Gastrocnemius medialis (tissue), 4 donors: ENCODE data around the gene LNX2. TPM values are rescaled to one million over a fixed set of nuclear protein-coding genes. Genes with fewer than 3 reads are reported as not detected.

Source experiments
- ATAC-seq, 2 donors: fragments of 150-250 bp; one replicate each; pipeline ENCODE4 v1.9.1; 2016
- DNase-seq, 2 donors: peaks; one replicate each; pipeline ENCODE4 v3.0.0-alpha.2; 2019
- H3K27ac ChIP-seq, 4 donors: fragments of 200-600 bp; sonication (generic); 1 replicate in 1 of 4; 2 replicates in 3 of 4; pipeline ENCODE4 v1.5.1; 2016 to 2018; ENCODE audit warnings: mild to moderate bottlenecking in 2 of 4, moderate library complexity in 1 of 4
- H3K27me3 ChIP-seq, 3 donors: fragments of 200-600 bp; sonication (generic) in 2 of 3; 1 replicate in 1 of 3; 2 replicates in 2 of 3; pipeline versions ENCODE4 v1.5.1 to v1.6.0; 2016 to 2019; ENCODE audit warnings: mild to moderate bottlenecking in 1 of 3, moderate library complexity in 1 of 3
- H3K36me3 ChIP-seq, 2 donors: fragments of 200-600 bp; sonication (generic) in 1 of 2; one replicate each; pipeline ENCODE4 v1.5.1; 2017 to 2018
- H3K4me1 ChIP-seq, 2 donors: fragments of 200-600 bp; sonication (generic) in 1 of 2; one replicate each; pipeline ENCODE4 v1.5.1; 2016 to 2017; ENCODE audit warnings: mild to moderate bottlenecking in 2 of 2
- H3K4me3 ChIP-seq, 4 donors: fragments of 200-600 bp; sonication (generic) in 3 of 4; 1 replicate in 1 of 4; 2 replicates in 3 of 4; pipeline ENCODE4 v1.5.1; 2016 to 2019; ENCODE audit warnings: mild to moderate bottlenecking in 2 of 4
- H3K9me3 ChIP-seq, 3 donors: fragments of 200-600 bp; sonication (generic) in 2 of 3; 1 replicate in 1 of 3; 2 replicates in 2 of 3; pipeline ENCODE4 v1.5.1; 2016 to 2019
- CTCF ChIP-seq, 5 experiments: fragments of 450-650 bp in 3 of 5; fragments of 200-600 bp in 2 of 5; sonication (generic) in 2 of 5; IDR thresholded peaks in 4 of 5; conservative IDR thresholded peaks in 1 of 5; 1 replicate in 4 of 5; 2 replicates in 1 of 5; pipeline ENCODE4 v1.5.1; 2016 to 2019; ENCODE audit warnings: antibody characterized with exemption in 5 of 5, mild to moderate bottlenecking in 3 of 5, moderate library complexity in 3 of 5
- POLR2A ChIP-seq, 2 donors: fragments of 450-650 bp; IDR thresholded peaks; one replicate each; pipeline ENCODE4 v1.6.1; 2017; ENCODE audit warnings: antibody characterized with exemption in 2 of 2, mild to moderate bottlenecking in 2 of 2, moderate library complexity in 2 of 2
- in situ Hi-C, 4 donors: fragments of 200-750 bp; cut with MboI; loops; one replicate each; pipeline versions ENCODE4 v1.15.0 to v1.8.0; 2017; ENCODE audit warnings: low sequenced_read_pairs in 4 of 4
- intact Hi-C: fragments of 100-400 bp; cut with DNase I; formaldehyde crosslinking; loops from one replicate; pipeline ENCODE4 v1.15.1; 2023; ENCODE audit warnings: low total_unique reads
- total RNA-seq, 4 donors: library from RNA; depleted of rRNA; stranded (reverse); fragments of >200 nt; gene quantifications; one replicate each; pipeline versions ENCODE4 v1.1.0 to v1.2.3, GENCODE V29; 2016

Gene LNX2
- total RNA-seq, 4 donors from 2014 or later: 5.0 to 7.1 (median 6.2) TPM

DNA sequence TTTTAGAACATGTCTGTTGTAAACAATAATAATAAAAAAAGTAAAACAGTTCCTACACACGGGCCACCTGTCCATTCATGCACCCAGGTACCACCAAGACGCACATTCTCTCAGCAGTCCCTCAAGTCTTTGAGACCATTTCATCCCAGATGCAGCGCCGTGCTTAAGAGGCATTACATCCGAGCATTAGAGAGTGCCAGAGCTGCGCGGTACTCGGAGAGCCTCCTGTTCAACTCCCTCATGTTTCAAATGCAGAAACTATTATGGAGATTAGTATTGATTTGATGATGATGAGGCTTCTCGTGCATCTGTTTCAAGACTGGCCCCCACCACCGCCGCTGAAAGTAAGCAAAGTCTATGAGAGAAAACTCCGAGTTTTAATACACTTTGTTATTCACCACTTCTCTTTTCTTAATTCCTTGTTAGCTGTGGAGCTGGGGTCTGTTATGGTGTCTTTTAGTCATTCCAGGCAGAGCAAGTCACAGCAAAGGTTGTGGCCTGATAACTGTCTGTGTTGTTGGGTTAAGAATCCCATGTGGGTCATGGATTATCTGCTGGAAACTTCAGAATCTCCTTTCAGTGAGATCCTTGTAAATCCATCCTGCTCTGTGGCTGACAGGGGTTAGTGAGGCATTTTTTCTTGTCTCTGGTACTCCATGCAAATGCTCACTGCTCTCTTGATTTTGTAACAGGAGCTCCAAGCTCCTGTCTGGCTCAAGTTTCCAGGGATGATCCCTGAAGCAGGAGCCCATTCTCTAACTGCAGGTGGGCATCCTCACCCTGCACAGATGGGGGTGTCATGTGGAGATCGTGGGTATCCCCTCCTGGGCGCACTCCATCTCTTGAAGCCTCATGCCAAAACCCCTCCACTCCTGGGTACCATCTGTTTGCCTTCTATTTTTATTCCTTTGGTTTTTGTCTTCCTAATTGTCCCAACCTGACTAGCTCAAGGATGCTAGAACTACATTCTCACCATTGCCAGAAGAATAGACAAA lies 95.1 kb downstream of the LNX2 start:
- no peak for DNase-seq

DNA sequence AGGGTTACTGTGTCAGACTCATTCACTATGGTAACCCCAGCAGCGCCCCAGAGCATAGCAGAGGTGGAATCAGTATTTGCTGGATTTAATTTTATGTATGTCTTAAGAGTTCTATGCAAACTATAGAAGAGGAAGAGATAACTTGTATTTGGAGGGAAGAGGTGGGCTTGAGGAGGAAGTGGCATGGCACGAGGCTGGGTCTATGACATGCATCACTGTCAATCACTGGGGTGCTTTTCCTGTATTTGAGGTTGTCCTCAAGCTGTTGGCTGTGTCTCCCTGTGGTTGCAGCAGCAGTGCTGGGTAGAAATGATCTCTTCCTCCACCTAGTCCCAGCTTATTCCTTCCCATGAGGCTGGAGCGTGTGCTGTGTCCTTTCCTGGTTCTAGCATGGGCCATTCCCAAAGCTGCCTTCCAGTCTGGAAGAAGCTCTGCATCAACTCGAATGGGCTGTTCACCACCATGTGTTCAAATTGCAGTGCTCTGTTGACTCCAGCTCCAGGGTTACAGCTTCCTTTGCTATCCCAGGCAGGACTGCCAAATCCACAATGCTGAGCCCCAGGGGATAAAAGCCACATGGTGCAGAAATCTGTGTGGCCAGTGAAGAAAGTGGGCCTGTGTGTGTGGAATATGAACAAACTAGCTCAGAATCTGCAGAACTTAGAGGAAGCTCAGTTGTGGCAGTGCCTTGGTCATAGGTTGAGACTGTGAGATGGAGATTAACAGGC lies 96.8 kb downstream of the LNX2 start:
- no peak for TF ChIP-seq CTCF (IDR thresholded peaks at IDR 0.05 in 4 of 5, conservative IDR thresholded peaks at IDR 0.05 in 1 of 5)
- TF ChIP-seq POLR2A (IDR thresholded peaks at IDR 0.05): no peak
- Histone ChIP-seq H3K27me3 (peaks cover 4 to 12% (median 10%) of the 10 kb centered on the region in 3 donors), H3K4me1 (no peaks in the 10 kb centered on the region), H3K27ac (no peak overlapping the region), H3K36me3 (no peaks in the 10 kb centered on the region), H3K9me3 (no peaks in the 10 kb centered on the region), H3K4me3 (no peak overlapping the region)
- ATAC-seq (no peak), DNase-seq (no peak)
- in situ Hi-C loops: loop anchor here in 2 of 4 donors (10.0 to 25.0 kb wide), 3 partner anchors 149 to 464 kb away; partner anchors contain the start of gene URAD (in 1 of the 2)
- intact Hi-C loops: no loop called here

More for the DNA sequence above, 95.1 kb downstream of the LNX2 start:
- intact Hi-C loops (no loop called here), in situ Hi-C loops (loop anchor here in 3 of 4 donors (10.0 to 25.0 kb wide), 3 partner anchors 150 to 462 kb away; partner anchors contain the start of gene URAD (in 2 of the 3))
- no peak for ATAC-seq
- H3K27ac ChIP-seq: no peak overlapping the region
- TF ChIP-seq CTCF (IDR thresholded peaks at IDR 0.05 in 4 of 5, conservative IDR thresholded peaks at IDR 0.05 in 1 of 5): no peak
- TF ChIP-seq POLR2A (IDR thresholded peaks at IDR 0.05): no peak
- H3K4me3 ChIP-seq: no peak overlapping the region
- peaks cover 4 to 12% (median 8%) of the 10 kb centered on the region in 3 donors for H3K27me3 ChIP-seq
- H3K9me3 ChIP-seq: no peaks in the 10 kb centered on the region
- H3K36me3 ChIP-seq: no peaks in the 10 kb centered on the region
- H3K4me1 ChIP-seq: no peaks in the 10 kb centered on the region

GRCh38 chr13:27522847-27523246 lies 97.5 kb downstream of the LNX2 start:
- ATAC-seq: no peak
- DNase-seq: no peak
- intact Hi-C loops: no loop called here
- TF ChIP-seq CTCF (IDR thresholded peaks at IDR 0.05 in 4 of 5, conservative IDR thresholded peaks at IDR 0.05 in 1 of 5) (no peak), POLR2A (IDR thresholded peaks at IDR 0.05) (no peak)
- H3K4me1 ChIP-seq: no peaks in the 10 kb centered on the region
- peaks cover 5 to 13% (median 12%) of the 10 kb centered on the region in 3 donors for H3K27me3 ChIP-seq
- H3K9me3 ChIP-seq: no peaks in the 10 kb centered on the region
- no peak overlapping the region for H3K27ac ChIP-seq
- in situ Hi-C loops: loop anchor here in 2 of 4 donors (10.0 to 25.0 kb wide), 3 partner anchors 148 to 464 kb away; partner anchors contain the start of gene URAD (in 1 of the 2)
- H3K36me3 ChIP-seq: no peaks in the 10 kb centered on the region
- no peak overlapping the region for H3K4me3 ChIP-seq

DNA sequence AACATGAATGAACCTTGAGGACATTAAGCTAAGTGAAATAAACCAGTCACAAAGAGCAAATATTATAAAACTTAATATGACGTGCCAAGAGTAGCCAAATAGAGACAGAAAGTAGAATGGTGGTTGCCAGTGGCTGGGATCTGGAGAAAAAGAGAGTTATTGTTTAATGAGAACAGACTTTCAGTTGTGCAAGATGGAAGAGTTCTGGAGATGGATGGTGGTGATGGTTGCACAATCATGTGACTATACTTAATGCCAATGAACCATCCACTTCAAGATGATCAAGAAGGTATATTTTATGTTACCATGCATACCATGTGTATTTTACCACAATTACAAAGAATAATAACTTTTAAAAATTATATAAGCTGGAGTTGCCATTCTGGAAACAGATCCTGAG lies 104.2 kb downstream of the LNX2 start:
- ATAC-seq (no peak), DNase-seq (no peak)
- no peaks in the 10 kb centered on the region for H3K36me3 ChIP-seq
- peaks cover 0 to 7% (median 2%) of the 10 kb centered on the region in 3 donors for H3K27me3 ChIP-seq
- intact Hi-C loops: no loop called here
- H3K9me3 ChIP-seq: no peaks in the 10 kb centered on the region
- no peaks in the 10 kb centered on the region for H3K4me1 ChIP-seq
- in situ Hi-C loops: loop anchor here in 1 of 4 donors (25.0 kb wide), 1 partner anchor 471 kb away; the partner anchor contains the start of gene URAD
- no peak overlapping the region for H3K4me3 ChIP-seq
- TF ChIP-seq CTCF (IDR thresholded peaks at IDR 0.05 in 4 of 5, conservative IDR thresholded peaks at IDR 0.05 in 1 of 5) (no peak), POLR2A (IDR thresholded peaks at IDR 0.05) (no peak)
- H3K27ac ChIP-seq: no peak overlapping the region
